GM12875 (cell line): ENCODE results near the gene CR1.
A peak's percentile ranks its signal among the peaks of the same experiment; 100 is the strongest.

Experiments used
- H3K4me3 ChIP-seq: one replicate; pipeline ENCODE4 v1.5.1; 2011; ENCODE audit warnings: low read depth, low read length, control low read depth
- CTCF ChIP-seq: IDR thresholded peaks from 2 replicates; pipeline ENCODE4 v1.5.1; 2011; ENCODE audit warnings: low read depth, mild to moderate bottlenecking, control low read depth, inconsistent platforms, low read length, moderate library complexity, borderline replicate concordance; ENCODE audit not compliant: insufficient read depth

Gene CR1

GRCh38 chr1:207644852-207645634 lies 149.1 kb downstream of the CR1 start, which contains the start of gene CR1L:
TSS of gene CR1L (plus strand) at chr1:207645133. CDS start at chr1:207645234, 101 bp downstream.
- no peak for TF ChIP-seq CTCF
- peak within 1 kb of the TSS; percentile 29 for H3K4me3 ChIP-seq

DNA sequence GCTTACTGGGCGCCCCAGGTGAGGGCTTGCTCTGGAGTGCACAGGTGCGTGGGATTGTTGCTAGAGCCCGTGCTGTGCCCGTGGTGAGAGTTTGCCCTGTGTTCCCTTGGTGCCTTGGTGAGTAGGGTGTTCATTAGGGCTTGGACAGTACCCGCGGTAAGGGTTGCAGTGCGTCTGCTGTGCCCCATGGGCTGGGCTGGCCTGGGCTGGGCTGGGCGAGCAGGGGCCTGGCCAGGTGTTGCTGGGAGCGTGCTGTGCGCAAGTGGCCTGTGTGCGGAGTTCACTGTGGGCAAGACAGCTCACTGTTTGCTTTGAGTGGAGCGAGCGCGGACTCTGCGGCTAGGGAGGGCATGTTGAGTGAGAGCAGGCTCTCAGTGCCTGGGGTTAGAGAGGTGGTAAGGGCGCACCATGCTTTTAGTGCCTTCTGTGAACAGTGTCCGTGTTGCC lies 149.7 kb downstream of the CR1 start:
- no peak overlapping the region for H3K4me3 ChIP-seq
- no peak for TF ChIP-seq CTCF

GRCh38 chr1:207646171-207646570 lies 150.2 kb downstream of the CR1 start:
- no peak for TF ChIP-seq CTCF
- no peak overlapping the region for H3K4me3 ChIP-seq

DNA sequence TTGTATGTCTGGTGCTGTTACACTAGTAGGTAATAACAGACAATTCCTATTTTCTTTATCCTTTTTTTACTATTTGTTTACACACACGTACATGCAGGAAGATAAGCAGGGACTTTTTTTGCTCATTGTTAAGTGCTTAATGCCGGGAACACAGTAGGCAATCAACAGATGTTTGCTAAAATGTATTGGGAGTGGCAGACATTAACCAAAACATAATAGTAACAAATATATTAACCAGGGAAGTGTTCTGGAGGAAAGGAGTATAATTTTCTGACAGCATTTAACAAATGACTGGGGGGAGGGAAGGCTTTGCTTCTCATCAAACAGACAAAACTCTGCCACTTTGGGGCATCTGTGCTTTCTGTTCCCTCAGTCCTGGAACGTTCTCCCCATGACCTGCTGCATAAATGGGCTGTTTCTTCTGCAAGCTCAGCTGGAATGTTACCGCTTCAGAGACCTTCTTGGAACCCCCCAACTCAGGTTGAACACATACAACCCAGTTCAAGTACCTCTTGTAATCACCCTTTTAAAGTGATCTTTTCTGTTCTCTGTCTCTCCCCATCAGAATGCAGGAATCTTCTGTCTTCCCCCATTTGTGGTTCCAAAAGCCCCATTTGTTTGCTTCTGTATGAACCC lies 151.1 kb downstream of the CR1 start:
- no peak overlapping the region for H3K4me3 ChIP-seq
- no peak for TF ChIP-seq CTCF

DNA sequence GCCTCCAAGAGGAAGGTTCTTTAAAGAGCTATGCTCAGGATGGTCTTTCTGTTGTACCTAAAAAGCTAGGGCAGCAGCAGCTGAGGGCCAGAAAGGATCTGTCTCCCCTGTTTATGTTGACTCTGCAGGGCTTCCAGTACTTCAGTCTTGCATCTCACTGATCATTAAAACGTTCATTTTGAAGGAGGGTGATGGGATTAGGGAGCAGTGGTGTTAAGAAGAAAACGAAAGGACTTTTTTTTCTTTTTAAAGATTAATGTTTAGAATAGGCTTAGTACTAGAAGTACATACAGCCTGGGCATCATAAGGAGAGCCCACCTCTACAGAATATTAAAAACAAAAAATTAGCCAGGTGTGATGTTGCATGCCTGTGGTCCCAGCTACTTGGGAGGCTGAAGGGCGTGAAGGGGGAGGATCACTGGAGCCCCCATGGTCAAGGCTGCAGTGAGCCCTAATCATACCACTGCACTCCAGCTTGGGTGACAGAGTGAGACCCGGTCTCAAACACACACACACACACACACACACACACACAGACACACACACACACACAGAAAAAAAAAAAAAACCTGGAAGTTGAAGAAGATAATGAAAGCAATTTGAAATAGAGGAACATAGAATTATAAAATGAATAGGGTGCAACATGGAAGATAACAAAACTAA lies 151.8 kb downstream of the CR1 start:
- TF ChIP-seq CTCF, result no peak

GRCh38 chr1:207648334-207649209 lies 152.6 kb downstream of the CR1 start:
- H3K4me3 ChIP-seq, result no peak overlapping the region
- TF ChIP-seq CTCF, result no peak

More for the DNA sequence above, 151.8 kb downstream of the CR1 start:
- H3K4me3 ChIP-seq, result no peak overlapping the region
